ENCODE results near the gene KIRREL3. TPM values are rescaled to one million over a fixed set of nuclear protein-coding genes. Genes with fewer than 3 reads are reported as not detected.

KIRREL3 gene
- polyA plus RNA-seq, 1 experiment: 2.3 TPM

GRCh38 chr11:126700768-126701519 is 299.6 kb downstream of the KIRREL3 start:
- no peak for TF ChIP-seq CTCF (IDR thresholded peaks at IDR 0.05; ENCODE audit: low read depth, low read length)
- ChIA-PET POLR2A (no interaction called here), CTCF (interaction anchor here (4.0 kb wide), 1 partner anchor 16 kb away, joined by 20 read pairs; no protein-coding TSS in a partner anchor)
- Histone ChIP-seq H3K4me3 (ENCODE audit: low read depth, low read length) (no peak overlapping the region), H3K27ac (ENCODE audit: low read depth, low read length) (no peak overlapping the region), H3K27me3 (ENCODE audit: control insufficient read depth, insufficient read depth, low read length) (no peaks in the 10 kb centered on the region), H3K9me3 (ENCODE audit: control insufficient read depth, insufficient read depth, low read length) (no peaks in the 10 kb centered on the region)
- no peak for DNase-seq (ENCODE audit: low read depth, low spot score)

- Histone ChIP-seq H3K4me3 (ENCODE audit: low read depth, low read length) (no peak overlapping the region), H3K27ac (ENCODE audit: low read depth, low read length) (no peak overlapping the region), H3K9me3 (ENCODE audit: control insufficient read depth, insufficient read depth, low read length) (no peaks in the 10 kb centered on the region), H3K27me3 (ENCODE audit: control insufficient read depth, insufficient read depth, low read length) (no peaks in the 10 kb centered on the region)
- TF ChIP-seq CTCF (IDR thresholded peaks at IDR 0.05; ENCODE audit: low read depth, low read length): no peak
- ChIA-PET POLR2A (no interaction called here), CTCF (interaction anchor here (4.0 kb wide), 1 partner anchor 18 kb away, joined by 20 read pairs; no protein-coding TSS in a partner anchor)
- no peak for DNase-seq (ENCODE audit: low read depth, low spot score)
Observed at GRCh38 chr11:126698576-126698975, 302.0 kb downstream of the KIRREL3 start.

GRCh38 chr11:126697936-126698335 is 302.6 kb downstream of the KIRREL3 start:
- POLR2A ChIA-PET: no interaction called here

GRCh38 chr11:126696982-126697381 is 303.6 kb downstream of the KIRREL3 start:
- H3K27ac ChIP-seq (ENCODE audit: low read depth, low read length): no peak overlapping the region
- H3K4me3 ChIP-seq (ENCODE audit: low read depth, low read length): no peak overlapping the region
- POLR2A ChIA-PET: no interaction called here
- peaks cover 3% of the 10 kb centered on the region; the same call in 1 of the 2 replicates for H3K9me3 ChIP-seq (ENCODE audit: control insufficient read depth, insufficient read depth, low read length)
- TF ChIP-seq CTCF (IDR thresholded peaks at IDR 0.05; ENCODE audit: low read depth, low read length): no peak
- DNase-seq (ENCODE audit: low read depth, low spot score): no peak
- no peaks in the 10 kb centered on the region for H3K27me3 ChIP-seq (ENCODE audit: control insufficient read depth, insufficient read depth, low read length)
- CTCF ChIA-PET: interaction anchor here (1.4 kb wide), 1 partner anchor 293 kb away, joined by 4 read pairs; no protein-coding TSS in a partner anchor

More at GRCh38 chr11:126697936-126698335, 302.6 kb downstream of the KIRREL3 start:
- Histone ChIP-seq H3K27ac (ENCODE audit: low read depth, low read length) (no peak overlapping the region), H3K27me3 (ENCODE audit: control insufficient read depth, insufficient read depth, low read length) (no peaks in the 10 kb centered on the region), H3K4me3 (ENCODE audit: low read depth, low read length) (no peak overlapping the region), H3K9me3 (ENCODE audit: control insufficient read depth, insufficient read depth, low read length) (peaks cover under 1% of the 10 kb centered on the region; the same call in 1 of the 2 replicates)
- CTCF ChIA-PET: interaction anchor here (4.0 kb wide), 1 partner anchor 19 kb away, joined by 20 read pairs; no protein-coding TSS in a partner anchor
- DNase-seq (ENCODE audit: low read depth, low spot score): no peak
- no peak for TF ChIP-seq CTCF (IDR thresholded peaks at IDR 0.05; ENCODE audit: low read depth, low read length)

- CTCF ChIA-PET: interaction anchor here (0.6 kb wide), 1 partner anchor 645 kb away, joined by 4 read pairs; no protein-coding TSS in a partner anchor
Observed at GRCh38 chr11:126695293-126695692, 305.3 kb downstream of the KIRREL3 start.

More at GRCh38 chr11:126695293-126695692, 305.3 kb downstream of the KIRREL3 start:
- no peak for DNase-seq (ENCODE audit: low read depth, low spot score)
- Histone ChIP-seq H3K4me3 (ENCODE audit: low read depth, low read length) (no peak overlapping the region), H3K27ac (ENCODE audit: low read depth, low read length) (no peak overlapping the region), H3K9me3 (ENCODE audit: control insufficient read depth, insufficient read depth, low read length) (peaks cover 3% of the 10 kb centered on the region; the same call in 1 of the 2 replicates), H3K27me3 (ENCODE audit: control insufficient read depth, insufficient read depth, low read length) (no peaks in the 10 kb centered on the region)
- TF ChIP-seq CTCF (IDR thresholded peaks at IDR 0.05; ENCODE audit: low read depth, low read length): no peak
- POLR2A ChIA-PET: interaction anchor here (0.7 kb wide), 1 partner anchor 288 kb away, joined by 3 read pairs; no protein-coding TSS in a partner anchor
